C4-2B (cell line): ENCODE data around the gene KCTD16.

Experiments
- CTCF ChIP-seq: fragments of 450-650 bp; conservative IDR thresholded peaks from 2 replicates; pipeline ENCODE4 v1.5.1; 2017; ENCODE audit warnings: mild to moderate bottlenecking
- ZFX ChIP-seq: fragments of 450-650 bp; IDR thresholded peaks from 2 replicates; pipeline ENCODE4 v1.6.1; 2017

- no peak for TF ChIP-seq CTCF
- TF ChIP-seq ZFX, result no peak
These were observed 293.0 kb downstream of the KCTD16 start for GRCh38 chr5:144463481-144464223.
